Smooth muscle cell (in vitro differentiated cells): ENCODE measurements around the gene CLDN2. TPM values are rescaled to one million over a fixed set of nuclear protein-coding genes. Genes with fewer than 3 reads are reported as not detected.

Source experiments
- DNase-seq: peaks from one replicate; lab custom pipeline; 2025; ENCODE audit not compliant: unreplicated experiment; lab: John Stamatoyannopoulos, UW
- H2AFZ ChIP-seq: fragments of 200-600 bp; sonication (generic); 2 replicates; pipeline ENCODE4 v1.6.0; 2016; ENCODE audit warnings: antibody characterized with exemption, low read depth, mild to moderate bottlenecking
- H3F3A ChIP-seq: fragments of 200-600 bp; sonication (generic); 2 replicates; pipeline ENCODE4 v1.6.0; 2017; ENCODE audit warnings: antibody characterized with exemption, low read depth
- H3K27ac ChIP-seq: fragments of 200-600 bp; sonication (generic); 2 replicates; pipeline ENCODE4 v1.5.1; 2016; ENCODE audit warnings: low read depth, mild to moderate bottlenecking
- H3K27me3 ChIP-seq: fragments of 200-600 bp; sonication (generic); 2 replicates; pipeline ENCODE4 v1.6.1; 2016; ENCODE audit warnings: low read depth, mild to moderate bottlenecking
- H3K36me3 ChIP-seq: fragments of 200-600 bp; sonication (generic); 2 replicates; pipeline ENCODE4 v1.5.1; 2016; ENCODE audit warnings: low read depth
- H3K4me1 ChIP-seq: fragments of 200-600 bp; sonication (generic); 2 replicates; pipeline ENCODE4 v1.5.1; 2016; ENCODE audit warnings: low read depth
- H3K4me2 ChIP-seq: fragments of 200-600 bp; sonication (generic); 2 replicates; pipeline ENCODE4 v1.6.0; 2016; ENCODE audit warnings: mild to moderate bottlenecking
- H3K4me3 ChIP-seq: fragments of 200-600 bp; sonication (generic); 2 replicates; pipeline ENCODE4 v1.5.1; 2016; ENCODE audit warnings: mild to moderate bottlenecking
- H3K79me2 ChIP-seq: fragments of 200-600 bp; sonication (generic); 2 replicates; pipeline ENCODE4 v1.6.0; 2016; ENCODE audit warnings: low read depth, mild to moderate bottlenecking
- H3K9ac ChIP-seq: fragments of 200-600 bp; sonication (generic); 2 replicates; pipeline ENCODE4 v1.6.0; 2016; ENCODE audit warnings: low read depth
- H3K9me3 ChIP-seq: fragments of 200-600 bp; sonication (generic); replicated peaks from 2 replicates; pipeline ENCODE4 v1.5.1; 2016; ENCODE audit warnings: low read depth
- H4K20me1 ChIP-seq: fragments of 200-600 bp; sonication (generic); 2 replicates; pipeline ENCODE4 v1.6.0; 2016; ENCODE audit warnings: low read depth
- CTCF ChIP-seq: fragments of 200-600 bp; sonication (generic); IDR thresholded peaks from 2 replicates; pipeline ENCODE4 v1.5.1; 2017; ENCODE audit warnings: borderline replicate concordance, mild to moderate bottlenecking, antibody characterized with exemption; ENCODE audit not compliant: insufficient read depth, poor library complexity, severe bottlenecking
- WGBS: methylation state at CpG from one replicate; pipeline ENCODE4 v1.1.7; 2016; ENCODE audit warnings: low lambda C conversion rate; 5-methylcytosine and 5-hydroxymethylcytosine counted together
- polyA plus RNA-seq: library from polyadenylated mRNA; unstranded; fragments of >200 nt; fragmentation: Nextera tagmentation; extraction: Ambion mirVana; gene quantifications from 2 replicates; pipeline ENCODE4 v1.2.1, GENCODE V29; 2016
- total RNA-seq: library from RNA; depleted of rRNA; stranded (reverse); fragments of >200 nt; gene quantifications from 2 replicates; pipeline ENCODE4 v1.2.3, GENCODE V29; 2014

The CLDN2 gene
- total and polyA plus RNA-seq, 2 experiments from 2014 or later, result 0.04 to 0.07 TPM

GRCh38 chrX:106927700-106928099, 7.5 kb downstream of the CLDN2 start:
- H3K9ac ChIP-seq, result no peak overlapping the region
- no peaks in the 10 kb centered on the region for H3K9me3 ChIP-seq
- H3K4me3 ChIP-seq, result no peak overlapping the region
- H2AFZ ChIP-seq, result no peak overlapping the region
- no peaks in the 10 kb centered on the region for H3F3A ChIP-seq
- H3K4me1 ChIP-seq, result no peaks in the 10 kb centered on the region
- no peak overlapping the region for H3K27ac ChIP-seq
- no peaks in the 10 kb centered on the region for H3K36me3 ChIP-seq
- no peaks in the 10 kb centered on the region for H3K27me3 ChIP-seq
- 70% methylated on average over 5 of the region's 5 CpGs for WGBS
- DNase-seq, result no peak
- no peak for TF ChIP-seq CTCF
- no peak overlapping the region for H3K4me2 ChIP-seq
- H4K20me1 ChIP-seq, result no peaks in the 10 kb centered on the region
- H3K79me2 ChIP-seq, result no peaks in the 10 kb centered on the region

- WGBS, result 78% methylated on average over 4 of the region's 4 CpGs
- H3K4me2 ChIP-seq, result no peak overlapping the region
Observed at GRCh38 chrX:106928227-106928626, 8.0 kb downstream of the CLDN2 start.

GRCh38 chrX:106931831-106932491, 11.8 kb downstream of the CLDN2 start:
- H2AFZ ChIP-seq, result no peak overlapping the region
- no peak for TF ChIP-seq CTCF
- no peak for DNase-seq
- no peaks in the 10 kb centered on the region for H3K9me3 ChIP-seq
- H3K4me2 ChIP-seq, result peak overlapping the region; percentile 57
- H4K20me1 ChIP-seq, result no peaks in the 10 kb centered on the region
- H3K79me2 ChIP-seq, result no peaks in the 10 kb centered on the region
- H3K27me3 ChIP-seq, result no peaks in the 10 kb centered on the region
- WGBS, result 47% methylated on average over 3 of the region's 3 CpGs
- H3F3A ChIP-seq, result no peaks in the 10 kb centered on the region
- no peak overlapping the region for H3K9ac ChIP-seq
- no peak overlapping the region for H3K4me3 ChIP-seq
- peak overlapping the region; percentile 95 for H3K27ac ChIP-seq
- H3K4me1 ChIP-seq, result peaks cover 3% of the 10 kb centered on the region
- H3K36me3 ChIP-seq, result no peaks in the 10 kb centered on the region

More at GRCh38 chrX:106928227-106928626, 8.0 kb downstream of the CLDN2 start:
- Histone ChIP-seq H3K27ac (no peak overlapping the region), H4K20me1 (no peaks in the 10 kb centered on the region), H3K79me2 (no peaks in the 10 kb centered on the region), H3K4me1 (peaks cover 3% of the 10 kb centered on the region), H3K4me3 (no peak overlapping the region), H3K36me3 (no peaks in the 10 kb centered on the region), H3K9me3 (no peaks in the 10 kb centered on the region), H2AFZ (no peak overlapping the region), H3K27me3 (no peaks in the 10 kb centered on the region), H3K9ac (no peak overlapping the region), H3F3A (no peaks in the 10 kb centered on the region)
- TF ChIP-seq CTCF, result no peak
- no peak for DNase-seq

DNA sequence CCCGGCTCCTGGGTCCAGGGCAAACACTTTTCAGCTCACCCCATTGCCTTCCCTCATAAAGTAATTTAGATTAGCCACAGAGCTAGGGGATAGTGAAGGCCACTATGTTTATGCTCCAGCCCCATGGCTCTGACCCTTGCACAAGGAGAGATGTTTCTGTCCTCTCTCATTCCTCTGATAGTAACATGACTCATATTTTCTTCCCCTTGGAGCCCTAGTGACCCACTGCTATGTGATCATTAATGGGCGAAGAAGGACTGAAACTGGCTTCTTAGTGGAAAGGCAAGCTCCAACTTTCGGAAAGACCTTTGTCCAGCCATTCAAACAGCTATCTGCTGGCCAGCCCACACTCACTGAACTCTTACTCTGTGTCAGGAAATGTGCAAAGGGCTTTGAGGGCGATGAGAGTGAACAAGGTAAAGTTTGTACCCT, 12.3 kb downstream of the CLDN2 start:
- no peak for TF ChIP-seq CTCF
- H2AFZ ChIP-seq, result no peak overlapping the region
- peak overlapping the region; percentile 95 for H3K27ac ChIP-seq
- H3K4me3 ChIP-seq, result no peak overlapping the region
- H3K4me1 ChIP-seq, result peaks cover 3% of the 10 kb centered on the region
- WGBS, result 34% methylated on average over 4 of the region's 4 CpGs
- no peaks in the 10 kb centered on the region for H3K27me3 ChIP-seq
- H3K4me2 ChIP-seq, result peak overlapping the region; percentile 57
- no peaks in the 10 kb centered on the region for H3K36me3 ChIP-seq
- H3K9me3 ChIP-seq, result no peaks in the 10 kb centered on the region
- no peak for DNase-seq
- no peaks in the 10 kb centered on the region for H4K20me1 ChIP-seq
- H3K9ac ChIP-seq, result no peak overlapping the region
- H3F3A ChIP-seq, result no peaks in the 10 kb centered on the region
- H3K79me2 ChIP-seq, result no peaks in the 10 kb centered on the region
